G401.6 (cell line): ENCODE measurements around the gene ADCY6.

ENCODE experiments used
- FAIRE-seq: peaks from 2 replicates; lab custom pipeline; 2012; peaks lifted over from hg19 to GRCh38; lab: Jason Lieb, UNC

Gene ADCY6

DNA sequence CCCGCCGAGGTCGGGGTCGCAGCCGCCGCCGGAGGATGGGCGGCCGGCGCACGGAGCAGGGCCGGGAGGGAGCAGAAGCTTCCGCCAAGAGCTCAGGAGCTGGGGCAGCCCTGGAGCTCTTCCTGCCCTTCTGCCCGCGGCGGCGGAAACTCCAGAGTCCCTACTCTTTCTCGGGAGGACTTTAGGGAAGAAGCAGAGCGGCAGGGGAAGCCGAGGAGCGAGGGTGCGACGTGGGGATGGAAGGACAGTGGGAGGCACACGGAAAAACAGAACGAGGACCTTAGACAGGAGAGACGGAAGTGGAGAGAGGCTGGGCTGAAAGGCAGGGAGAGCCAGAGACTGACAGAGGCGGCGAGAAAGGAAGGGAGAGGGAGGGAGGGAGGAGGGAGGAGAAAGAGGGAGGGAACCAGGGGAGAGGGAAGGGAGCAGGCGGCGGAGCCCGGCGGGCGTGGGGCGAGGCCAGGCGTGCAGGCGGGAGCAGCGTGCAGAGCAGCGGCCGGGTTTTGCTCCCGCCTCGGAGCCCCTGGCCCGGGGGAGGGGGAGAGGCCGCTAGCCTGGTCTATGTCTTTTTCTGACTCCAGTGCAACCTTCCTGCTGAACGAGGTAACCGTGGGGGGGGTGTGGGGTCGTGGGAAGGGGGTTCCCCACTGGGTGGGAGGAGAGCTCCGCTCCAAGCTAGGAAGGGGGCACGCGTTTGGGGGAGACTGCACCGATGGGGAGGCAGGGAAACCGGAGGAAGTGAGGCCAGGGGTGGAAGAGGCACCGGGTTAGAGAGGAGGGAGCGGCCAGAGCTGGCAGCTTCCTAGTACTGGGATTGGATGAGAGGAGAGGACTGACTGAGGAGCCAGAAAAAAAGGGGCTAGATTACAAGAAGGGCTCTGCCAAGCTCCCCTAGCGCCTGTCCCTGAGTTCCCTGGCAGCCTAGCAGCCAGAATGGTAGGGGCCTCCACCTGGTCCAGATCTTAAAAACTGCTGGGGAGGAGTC, 26.5 kb upstream of the ADCY6 start:
- peak; percentile 42 for FAIRE-seq

DNA sequence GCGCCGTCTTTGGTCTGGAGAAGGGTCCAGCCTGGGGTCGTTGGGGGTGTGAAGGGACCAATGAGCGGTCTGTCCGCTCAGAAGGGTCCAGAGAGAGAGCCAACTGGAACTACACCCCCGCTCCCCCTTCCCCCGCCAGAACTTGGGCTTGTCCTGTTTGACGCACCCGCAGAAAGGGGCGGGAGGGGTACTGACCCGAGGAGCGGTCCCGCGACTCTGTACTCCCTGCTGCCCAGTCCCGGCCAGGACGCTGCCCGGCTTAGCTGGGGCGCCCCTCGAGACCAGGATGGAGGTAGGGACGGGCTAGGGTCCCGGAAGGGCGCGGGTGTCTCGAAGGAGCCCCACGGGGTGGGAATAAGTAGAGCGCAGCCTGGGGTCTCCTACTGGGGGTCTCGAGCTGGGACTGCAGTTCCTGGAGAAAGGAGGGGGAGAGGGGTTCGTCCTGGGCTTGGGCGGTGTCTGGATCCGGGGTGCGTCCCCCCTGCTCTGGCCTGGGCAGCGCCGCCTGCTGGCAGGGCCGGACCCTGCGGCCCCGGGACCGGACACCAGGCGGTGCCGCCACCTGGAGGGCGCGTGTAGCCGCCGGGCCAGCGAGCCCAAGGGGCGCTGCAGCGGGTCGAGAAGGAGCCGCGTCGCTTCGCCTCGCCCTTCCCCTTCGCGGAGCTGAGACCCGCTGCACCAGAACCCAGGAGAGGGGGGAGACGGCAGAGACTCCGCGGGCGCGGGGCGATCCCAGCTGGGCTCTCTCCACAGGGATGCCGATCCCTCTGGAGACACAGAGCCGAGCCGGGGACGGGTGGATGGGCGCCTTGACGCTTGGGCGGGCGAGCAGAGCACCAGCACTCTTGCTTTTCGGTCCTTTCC, 25.6 kb upstream of the ADCY6 start:
- FAIRE-seq = no peak

DNA sequence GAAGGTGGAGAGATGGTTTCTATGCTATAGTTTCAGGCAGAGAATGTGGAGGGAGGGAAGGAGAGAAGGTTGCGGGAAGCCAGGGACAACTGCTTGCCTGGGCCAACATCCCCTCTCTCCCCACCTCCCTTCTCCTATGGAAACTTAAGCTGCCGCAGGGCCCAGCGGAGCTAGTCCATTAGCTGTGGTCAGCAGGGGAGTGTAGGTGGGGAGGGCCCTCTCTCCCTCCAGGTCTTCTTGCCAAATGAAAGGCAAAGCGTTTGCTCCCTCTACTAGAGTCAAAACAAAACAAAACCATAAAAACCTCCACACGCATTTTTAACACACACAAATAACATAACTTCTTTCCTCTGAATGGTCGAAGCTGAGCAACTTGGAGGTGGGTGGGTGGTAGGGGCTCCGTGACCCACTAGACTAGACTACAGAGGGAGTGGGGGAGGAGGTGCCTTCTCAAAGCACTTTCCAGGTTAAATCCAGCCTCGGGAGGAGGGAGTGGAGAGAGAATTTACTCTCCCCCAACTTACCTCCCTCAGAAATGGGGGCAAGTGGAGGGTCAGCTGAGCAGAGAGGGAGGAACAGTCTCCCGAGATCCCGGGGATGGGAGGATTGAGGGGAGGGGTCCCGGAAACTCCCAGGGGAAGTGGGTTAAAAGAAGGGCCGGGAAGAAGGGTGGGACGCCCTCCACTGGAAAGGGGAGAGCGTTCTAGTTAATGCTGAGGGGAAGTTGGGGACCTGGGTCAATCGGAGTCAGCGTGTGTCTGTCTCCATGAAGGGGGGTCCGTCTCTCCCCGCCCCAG, 24.8 kb upstream of the ADCY6 start:
- no peak for FAIRE-seq

DNA sequence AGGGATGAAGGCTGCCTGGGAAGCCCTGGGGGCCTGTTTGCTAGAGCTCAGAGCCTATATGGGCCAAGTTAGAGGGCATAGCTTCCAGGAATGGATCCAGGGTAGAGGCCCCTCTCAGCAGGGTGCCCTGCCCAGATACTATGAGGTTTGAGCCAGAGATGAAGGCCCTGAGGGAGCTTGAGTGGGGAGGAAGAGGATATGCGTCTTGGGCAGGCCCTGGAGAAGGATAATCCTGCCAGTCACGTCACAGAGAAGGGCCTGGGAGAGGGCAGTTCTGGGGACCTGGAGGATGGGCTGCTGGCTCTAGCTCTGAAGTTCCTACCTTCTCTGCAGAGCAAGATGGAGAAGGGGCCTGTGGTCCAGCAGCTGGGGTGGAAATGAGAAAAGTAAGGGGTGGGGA, 23.5 kb upstream of the ADCY6 start:
- no peak for FAIRE-seq

DNA sequence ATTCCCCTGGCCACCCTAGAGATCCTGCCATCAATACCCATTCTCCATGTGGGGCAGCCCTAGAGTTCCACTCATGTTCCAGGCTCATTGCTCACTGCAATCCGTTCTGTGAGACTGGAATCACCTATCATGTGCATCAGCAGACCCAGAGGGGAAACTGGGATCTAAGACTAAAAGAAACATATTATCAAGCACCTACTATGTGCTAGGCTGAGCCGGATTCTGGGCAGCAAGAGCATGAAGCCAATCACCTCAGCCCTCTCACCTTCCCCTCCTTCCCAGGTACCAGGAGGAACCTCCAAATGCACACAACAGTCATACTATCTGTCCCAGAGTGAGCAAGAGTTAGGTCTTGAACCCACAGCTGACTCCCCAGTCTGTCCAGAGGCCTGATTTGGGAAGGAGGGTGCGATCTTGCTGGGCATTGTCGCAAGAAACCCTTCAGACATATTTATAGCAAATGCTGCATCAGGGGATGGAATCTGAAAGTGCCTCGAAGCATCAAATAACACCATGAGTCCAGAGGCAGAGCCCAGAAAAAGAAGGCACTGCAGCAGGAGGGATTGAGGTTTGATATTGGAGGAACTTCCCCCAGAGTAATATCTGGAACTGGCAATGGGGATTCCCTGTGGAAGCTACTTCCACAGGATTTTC, 22.7 kb upstream of the ADCY6 start:
- FAIRE-seq = no peak

DNA sequence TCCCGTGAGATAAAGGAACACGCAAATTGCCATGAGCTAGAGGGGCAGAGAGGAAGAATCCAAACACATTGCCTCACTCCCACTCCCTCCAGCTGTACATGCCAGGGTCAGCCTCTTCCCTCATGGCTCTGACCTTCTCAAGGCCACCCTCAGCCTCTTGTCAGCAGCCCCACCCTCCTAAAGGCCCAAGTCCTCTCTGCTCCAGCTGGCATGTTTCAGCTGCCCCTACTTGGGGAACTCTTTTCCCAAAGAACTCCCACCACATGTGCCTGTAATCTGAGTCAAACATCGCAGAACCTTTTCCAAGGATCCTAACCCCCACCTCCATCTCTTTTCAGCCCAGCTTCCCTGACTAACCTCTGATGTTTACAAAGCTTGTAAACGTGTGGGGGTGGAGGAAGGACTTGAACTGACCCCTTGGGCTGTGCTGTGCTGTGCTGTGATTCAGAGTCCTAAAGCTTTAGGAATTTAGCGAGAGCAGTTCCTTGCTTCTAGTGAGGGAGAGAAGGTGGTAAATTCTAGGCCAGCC, 22.1 kb upstream of the ADCY6 start:
- FAIRE-seq = peak; percentile 17

DNA sequence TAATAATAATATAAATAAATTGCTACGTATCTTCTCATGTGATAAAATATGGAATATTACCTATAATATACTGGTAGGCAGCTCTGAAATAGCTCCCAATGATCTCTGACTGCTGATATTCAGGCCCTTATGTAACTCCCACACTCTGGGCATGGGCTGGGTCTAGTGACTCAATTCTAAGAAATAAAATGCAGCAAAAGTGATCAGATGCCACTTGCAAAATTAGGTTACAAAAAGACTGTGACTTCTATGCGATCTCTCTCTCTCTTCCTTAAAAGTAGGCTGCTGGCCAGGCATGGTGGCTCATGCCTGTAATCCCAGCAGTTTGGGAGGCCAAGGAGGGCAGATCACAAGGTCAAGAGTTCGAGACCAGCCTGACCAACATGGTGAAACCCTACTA, 19.1 kb upstream of the ADCY6 start:
- FAIRE-seq = no peak

DNA sequence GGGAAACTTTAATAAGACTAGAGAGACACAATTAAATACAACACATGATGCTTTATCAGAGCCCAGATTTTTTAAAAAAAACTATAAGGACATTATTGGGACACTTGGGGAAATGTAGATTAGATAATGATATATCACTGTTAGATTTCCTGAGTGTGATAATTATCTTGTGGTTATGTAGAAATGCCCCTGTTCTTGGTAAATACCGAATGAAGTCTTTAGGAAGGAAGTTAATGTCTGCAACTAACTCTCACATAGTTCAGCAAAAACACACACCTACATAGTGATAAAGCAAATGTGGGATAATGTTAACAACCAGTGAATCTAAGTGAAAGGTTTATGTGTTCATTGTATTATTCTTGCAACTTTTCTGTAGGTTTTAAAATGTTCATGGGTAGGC, 14.8 kb upstream of the ADCY6 start:
- FAIRE-seq = peak; percentile 55

DNA sequence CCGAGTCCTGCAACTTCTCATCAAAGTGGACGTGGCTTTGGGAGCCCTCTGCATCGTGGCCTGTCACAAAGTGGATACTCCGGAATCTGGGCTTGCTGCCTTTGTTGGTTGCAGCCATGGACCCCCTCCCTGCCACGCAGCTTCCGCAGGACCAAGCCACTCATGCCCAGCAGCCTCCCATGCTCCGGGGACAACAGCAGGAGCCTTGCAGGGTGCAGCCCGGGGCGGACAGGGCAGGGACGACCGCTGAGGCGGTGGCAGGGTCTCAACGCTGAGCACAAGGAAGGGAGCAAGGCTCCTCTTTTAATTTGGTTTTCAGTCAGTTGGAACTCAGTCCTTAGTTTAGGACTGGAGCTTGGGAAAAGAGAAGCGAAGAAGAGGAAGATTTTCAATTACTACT, 12.1 kb upstream of the ADCY6 start:
- FAIRE-seq = no peak

DNA sequence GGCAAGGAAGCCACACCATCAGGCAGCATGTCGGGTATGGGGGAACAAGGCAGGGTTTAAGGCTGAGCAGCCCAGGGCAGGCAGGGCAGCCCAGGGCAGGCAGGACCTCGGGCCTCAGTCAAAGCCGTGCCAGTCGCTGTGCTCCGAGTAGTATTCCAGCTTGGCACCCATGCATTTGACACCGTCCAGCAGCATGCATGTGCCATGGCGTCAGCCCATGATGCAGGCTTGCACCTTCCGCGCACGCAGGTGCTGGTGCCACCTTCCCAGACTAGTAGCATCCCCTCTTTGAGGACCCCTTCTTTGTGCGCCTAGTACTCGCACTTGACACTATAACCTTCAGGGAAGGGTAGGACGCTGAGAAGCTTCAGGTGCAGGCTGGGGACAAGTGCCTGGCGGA, 11.6 kb upstream of the ADCY6 start:
- no peak for FAIRE-seq

DNA sequence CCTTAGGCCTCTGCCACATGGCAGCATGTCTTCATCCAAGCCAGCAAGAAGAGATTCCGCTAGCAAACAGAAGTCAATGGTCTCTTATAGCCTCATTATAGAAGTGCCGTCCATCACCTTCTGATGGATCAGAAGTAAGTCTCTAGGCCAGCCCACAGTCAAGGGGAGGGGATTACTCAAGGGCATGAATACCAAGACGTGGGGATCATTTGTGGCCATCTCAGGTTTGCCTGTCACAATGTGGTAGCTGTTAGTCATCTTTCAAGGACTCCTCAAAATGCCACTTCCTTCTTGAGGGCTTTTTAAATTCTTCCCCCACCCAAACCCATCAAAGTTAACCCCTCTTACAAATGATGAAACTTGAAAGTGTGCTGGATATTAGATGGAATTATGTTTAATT, 8.1 kb upstream of the ADCY6 start:
- no peak for FAIRE-seq

DNA sequence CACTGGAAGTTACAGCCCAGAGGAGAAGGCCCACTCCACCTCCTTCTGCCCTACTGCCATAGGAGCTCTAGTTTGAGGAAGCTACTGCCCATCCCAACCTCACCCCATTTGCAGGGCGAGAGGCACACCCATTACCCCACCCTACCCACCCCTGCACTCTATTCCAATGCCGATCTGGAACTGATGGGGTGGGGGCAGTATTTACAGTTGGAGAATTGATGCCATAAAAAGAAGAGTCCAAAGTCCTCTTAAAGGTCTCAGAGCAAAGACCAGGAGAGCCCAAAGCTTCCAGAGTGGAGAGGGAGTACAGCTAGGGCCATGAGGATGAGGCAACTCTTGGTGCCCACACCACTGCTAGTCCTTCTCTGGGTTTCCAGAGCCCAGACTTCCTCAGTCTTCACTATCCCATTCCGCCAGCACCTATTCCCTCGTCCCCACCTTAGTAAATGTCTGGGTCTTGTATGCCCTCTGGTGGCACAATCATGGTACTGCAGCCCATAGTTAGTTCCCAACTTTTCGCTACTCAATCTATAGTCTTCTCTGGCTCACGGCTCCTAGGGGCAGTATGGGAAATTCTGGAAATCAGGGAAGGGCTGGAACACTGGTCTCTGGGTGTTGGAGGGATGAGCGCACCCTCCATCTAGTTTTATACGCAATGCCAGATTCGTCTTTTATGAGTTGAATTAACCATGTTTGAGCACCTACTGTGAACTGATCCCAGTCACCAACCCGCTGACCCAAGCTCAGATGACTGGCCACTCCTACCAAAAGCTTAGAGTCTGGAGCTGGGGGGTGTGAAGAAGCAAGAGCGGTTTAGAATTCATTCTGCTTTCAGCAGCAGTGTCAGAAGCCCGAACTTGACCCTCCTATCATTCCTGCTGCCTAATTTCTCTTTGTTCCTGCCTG, 6.9 kb upstream of the ADCY6 start:
- FAIRE-seq = peak; percentile 94

DNA sequence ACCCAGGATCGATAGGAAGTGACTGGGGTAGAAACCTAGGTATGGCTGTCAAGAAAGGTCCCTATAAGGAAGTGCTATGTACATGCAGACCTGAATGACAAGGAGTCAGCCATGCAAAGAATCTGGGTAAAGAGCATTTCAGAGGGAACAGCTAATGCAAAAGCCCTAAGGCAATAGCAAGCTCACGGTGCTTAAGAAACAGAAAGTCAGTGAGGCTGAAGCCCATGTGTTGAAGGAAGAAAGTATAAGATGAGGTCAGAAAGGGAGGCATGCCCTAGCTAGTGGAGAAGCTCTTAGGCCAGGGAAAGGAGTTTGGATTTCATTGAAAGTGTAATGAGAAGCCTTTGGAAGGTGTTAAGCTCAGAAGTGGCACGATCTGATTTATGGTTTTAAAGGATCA, 6.0 kb upstream of the ADCY6 start:
- FAIRE-seq = no peak

DNA sequence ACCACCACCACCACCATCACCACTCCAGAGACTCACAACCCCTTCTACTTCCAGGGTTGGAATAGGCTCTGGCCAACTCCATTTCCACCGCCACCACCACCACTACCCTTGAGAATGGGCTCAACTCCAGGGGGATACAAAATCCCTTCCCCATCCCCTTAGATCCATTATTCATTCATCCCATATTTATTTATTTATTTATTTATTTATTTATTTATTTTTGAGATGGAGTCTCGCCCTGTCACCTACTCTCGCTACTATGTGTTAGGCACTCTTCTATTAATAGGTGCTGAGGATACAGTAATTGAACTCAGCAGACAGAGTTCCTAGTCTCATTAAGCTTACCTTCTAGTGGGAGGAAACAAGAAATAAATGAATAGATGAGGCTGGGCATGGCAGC, 4.8 kb upstream of the ADCY6 start:
- no peak for FAIRE-seq

DNA sequence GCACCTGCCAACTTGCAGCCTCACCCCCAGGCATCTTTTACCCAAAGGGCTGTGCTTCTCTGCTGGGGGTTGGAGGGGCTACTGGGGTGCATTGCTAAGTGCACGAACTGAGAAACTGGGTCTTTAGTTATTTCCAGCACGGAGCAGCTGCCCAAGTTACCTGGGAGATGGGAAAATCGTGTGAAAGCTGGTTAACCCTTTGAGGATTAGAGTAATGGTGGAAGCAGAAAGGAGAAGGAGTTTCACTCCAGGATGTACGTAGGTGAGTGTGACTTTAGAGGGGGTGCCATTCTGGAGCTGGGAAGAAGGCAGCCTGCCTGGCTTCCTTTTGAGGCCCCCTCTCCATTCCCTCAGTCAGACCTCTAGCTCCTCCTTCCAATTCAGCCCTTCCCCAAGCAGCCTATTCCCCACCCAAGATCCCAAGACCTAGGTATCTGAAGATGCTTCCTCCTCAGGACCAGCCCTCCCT, 1.0 kb upstream of the ADCY6 start:
- FAIRE-seq = no peak

DNA sequence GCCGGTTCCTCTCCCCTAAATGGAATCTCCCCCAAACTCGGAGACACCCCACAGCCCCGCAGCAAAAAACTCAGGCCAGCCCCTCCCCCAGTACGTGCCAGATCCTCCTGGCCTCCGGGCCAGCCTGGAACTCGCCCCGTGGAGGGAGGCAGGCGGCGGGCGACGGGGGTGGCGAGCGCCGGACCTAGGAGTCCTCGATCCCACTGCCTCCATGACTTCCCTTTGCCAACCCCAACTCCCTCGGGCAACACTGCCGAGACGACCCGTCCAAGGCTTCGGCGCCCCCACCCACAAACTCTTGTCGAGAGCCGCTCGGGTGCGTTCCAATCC, 400 bp downstream of the ADCY6 start:
- no peak for FAIRE-seq

DNA sequence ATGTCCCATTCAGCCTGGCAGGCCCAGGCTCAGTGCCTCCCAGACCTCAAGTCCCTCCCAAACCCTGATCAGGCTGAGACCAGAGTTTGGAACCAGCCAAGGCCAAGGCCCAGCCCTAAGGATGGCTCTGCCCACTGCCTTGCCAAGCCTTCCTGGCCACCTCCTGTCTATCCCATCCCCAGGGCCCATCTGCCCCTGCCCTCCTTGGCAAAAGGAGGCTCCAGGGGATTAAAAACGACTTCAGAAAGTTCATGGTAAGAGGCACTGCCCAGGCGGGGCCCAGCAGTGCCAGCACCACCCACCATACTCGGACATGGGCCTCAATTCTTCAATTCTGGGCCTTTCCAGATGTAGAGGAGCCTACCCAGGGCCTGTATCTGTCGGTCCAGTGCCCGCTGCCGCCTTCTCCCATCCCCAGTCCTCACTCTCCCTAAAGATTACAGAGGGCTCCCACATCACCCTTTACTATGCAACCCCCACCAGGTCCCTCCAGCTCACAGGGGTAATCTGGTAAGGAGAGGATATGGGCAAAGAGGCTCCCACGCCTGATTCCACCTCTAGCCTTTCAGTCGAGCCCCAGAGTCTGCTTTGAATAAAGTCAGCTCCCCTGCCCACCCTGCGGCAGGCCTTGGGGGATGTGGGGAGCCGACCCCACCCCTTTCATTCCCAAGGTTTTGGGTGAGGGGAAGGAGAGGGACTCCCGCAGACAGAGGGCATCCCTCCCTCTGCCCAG, 932 bp downstream of the ADCY6 start:
- no peak for FAIRE-seq

DNA sequence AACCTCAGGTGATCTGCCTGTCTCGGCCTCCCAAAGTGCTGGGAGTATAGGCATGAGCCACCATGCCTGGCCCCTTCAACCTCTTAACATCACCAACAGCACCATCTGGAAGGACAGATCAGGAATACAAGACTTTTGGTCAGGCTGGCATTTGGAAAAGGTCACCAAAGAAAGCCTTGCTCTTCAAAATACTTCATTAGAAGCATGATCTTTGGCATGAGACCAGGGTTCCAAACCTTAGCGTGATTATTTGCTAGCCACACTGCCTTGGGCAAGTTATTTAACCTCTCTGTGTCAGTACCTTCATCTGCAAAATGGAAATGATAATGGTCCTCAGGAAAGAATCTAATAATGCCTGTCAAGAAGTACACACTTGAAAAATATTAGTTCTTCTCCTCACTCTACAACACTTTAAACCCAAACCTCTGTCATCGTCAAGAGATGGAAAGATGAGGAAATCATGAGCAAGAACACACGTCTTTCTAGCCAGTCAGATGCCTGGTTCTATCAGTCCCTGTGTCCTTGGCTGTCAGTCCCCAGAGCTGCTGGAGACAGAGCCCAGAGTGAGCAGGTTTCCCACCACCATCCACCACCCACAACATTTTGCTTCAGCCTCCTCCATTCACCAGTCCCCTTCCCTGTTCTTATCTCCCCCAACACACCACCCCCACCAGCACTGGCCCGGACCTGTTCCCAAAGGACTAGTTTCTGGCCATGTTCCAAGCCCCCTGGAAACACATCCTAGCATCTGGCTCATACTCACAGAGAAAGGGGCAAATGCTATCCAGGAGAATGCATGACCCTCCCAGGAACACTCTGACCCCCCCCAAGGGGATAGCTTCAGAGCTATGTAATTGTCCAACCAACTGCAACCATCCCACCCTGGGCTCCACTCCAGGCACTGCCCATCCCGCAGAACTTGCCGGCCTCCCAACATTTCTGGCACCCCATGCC, 2.0 kb downstream of the ADCY6 start:
- no peak for FAIRE-seq

DNA sequence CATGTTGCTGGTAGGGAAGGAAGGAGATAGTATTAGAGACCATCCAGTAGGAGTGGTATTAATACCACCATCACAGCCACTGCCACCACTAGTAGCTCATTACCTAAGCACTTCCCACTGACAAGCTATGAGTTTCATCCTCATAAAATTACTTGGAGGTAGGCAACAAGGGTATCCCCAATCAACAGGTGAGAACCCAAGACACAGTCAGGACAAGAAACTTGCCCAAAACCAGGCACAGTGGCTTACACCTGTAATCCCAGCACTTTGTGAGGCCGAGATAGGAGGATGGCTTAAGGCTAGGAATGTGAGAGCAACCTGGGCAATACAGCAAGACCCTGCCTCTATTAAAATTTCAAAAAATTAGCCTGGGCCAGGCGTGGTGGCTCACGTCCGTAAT, 5.5 kb downstream of the ADCY6 start:
- FAIRE-seq = no peak
